ENCODE measurements around the gene MC1R. TPM values are rescaled to one million over a fixed set of nuclear protein-coding genes. Genes with fewer than 3 reads are reported as not detected.

MC1R gene
- total RNA-seq, 2 experiments from 2014 or later: 0.85 to 1.3 TPM

DNA sequence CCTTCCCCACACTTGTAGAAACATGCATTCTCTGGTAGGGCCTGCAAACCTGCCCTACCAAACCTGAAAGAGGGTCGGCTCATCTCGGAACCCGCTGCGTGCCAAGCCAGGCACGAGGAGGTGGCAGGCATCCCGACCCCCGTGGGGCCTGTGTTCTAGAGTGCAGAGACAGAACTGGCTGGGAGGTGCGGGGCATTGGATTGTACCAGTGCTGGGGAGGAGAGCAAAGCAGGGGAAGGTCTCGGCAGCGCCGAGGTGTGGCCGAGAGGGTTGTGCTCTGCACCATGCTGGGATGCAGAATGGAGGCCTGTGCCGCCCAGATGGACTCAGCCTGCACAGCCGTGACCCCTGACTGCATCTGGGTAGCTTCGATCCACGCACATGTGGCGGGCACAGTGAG, 17.8 kb upstream of the MC1R start:
- peaks cover 27% of the 10 kb centered on the region for H3K36me3 Mint-ChIP-seq

DNA sequence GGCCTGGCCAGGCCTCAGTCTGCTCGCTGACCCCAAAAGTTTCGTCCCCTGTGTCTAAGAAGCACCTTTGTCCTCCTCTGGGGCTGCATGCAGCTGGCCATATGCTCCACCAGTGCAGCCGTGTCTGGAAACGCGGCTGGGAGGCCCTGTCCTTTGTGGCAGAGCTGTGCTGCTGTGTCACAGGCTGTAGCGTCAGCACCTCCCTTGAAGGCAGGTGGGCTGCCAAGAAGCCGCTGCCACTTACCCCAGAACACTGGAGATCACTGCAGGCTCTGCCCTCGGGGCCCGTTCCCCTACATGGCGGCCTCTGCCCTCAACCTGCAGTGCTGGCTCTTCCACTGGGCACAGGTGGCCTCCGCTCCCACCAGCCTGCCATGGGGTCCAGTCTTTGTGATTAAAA, 15.7 kb upstream of the MC1R start:
- H3K27ac Mint-ChIP-seq: no peak overlapping the region
- CTCF ChIA-PET: no interaction called here
- no peak overlapping the region for H3K4me3 Mint-ChIP-seq
- no peak for DNase-seq
- peaks cover 37% of the 10 kb centered on the region for H3K36me3 Mint-ChIP-seq
- peaks cover 3% of the 10 kb centered on the region for H3K4me1 Mint-ChIP-seq (ENCODE audit: low read depth)
- POLR2A ChIA-PET: no interaction called here
- no peaks in the 10 kb centered on the region for H3K27me3 Mint-ChIP-seq
- intact Hi-C loops (cut with micrococcal nuclease): no loop called here
- no peaks in the 10 kb centered on the region for H3K9me3 Mint-ChIP-seq

More for the DNA sequence above, 17.8 kb upstream of the MC1R start:
- no peak overlapping the region for H3K27ac Mint-ChIP-seq
- POLR2A ChIA-PET: no interaction called here
- H3K27me3 Mint-ChIP-seq: no peaks in the 10 kb centered on the region
- CTCF ChIA-PET: no interaction called here
- H3K9me3 Mint-ChIP-seq: no peaks in the 10 kb centered on the region
- no peak overlapping the region for H3K4me3 Mint-ChIP-seq
- intact Hi-C loops (cut with micrococcal nuclease): no loop called here
- no peak for DNase-seq
- peaks cover 3% of the 10 kb centered on the region for H3K4me1 Mint-ChIP-seq (ENCODE audit: low read depth)

DNA sequence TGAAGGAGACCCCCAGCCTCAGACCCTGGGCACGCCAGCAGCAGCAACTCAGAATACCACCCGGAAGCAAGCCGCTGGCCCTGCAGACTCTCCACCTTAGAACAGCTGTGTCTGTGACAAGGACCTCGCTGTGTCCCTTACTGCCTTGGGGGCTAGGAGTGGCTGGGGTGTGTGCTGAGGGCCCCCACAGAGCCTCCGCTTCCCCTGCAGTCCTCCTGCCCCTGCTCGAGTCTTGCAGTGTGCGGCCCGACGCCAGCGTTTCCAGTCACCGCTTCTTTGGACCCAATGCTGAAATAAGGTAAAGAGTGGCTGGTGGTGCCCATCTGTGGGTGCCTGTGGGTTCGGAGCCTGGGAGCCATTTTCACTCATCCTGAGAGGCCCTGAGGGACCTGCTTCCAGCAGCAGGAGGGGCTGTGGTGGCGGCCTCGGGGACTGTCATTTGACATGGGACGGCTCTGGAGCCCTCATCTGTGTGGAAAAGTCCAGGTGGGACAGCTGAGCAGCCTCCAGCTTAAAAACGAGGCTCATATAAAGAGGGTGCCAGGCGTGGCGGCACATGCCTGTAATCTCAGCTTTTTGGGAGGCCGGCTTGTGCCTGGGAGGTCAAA, 14.7 kb upstream of the MC1R start:
- peaks cover 35% of the 10 kb centered on the region for H3K36me3 Mint-ChIP-seq
- CTCF ChIA-PET: interaction anchor here (1.1 kb wide), 1 partner anchor 204 kb away, joined by 3 read pairs; no protein-coding TSS in a partner anchor
- no peak overlapping the region for H3K27ac Mint-ChIP-seq
- H3K4me1 Mint-ChIP-seq (ENCODE audit: low read depth): peaks cover 3% of the 10 kb centered on the region
- no peaks in the 10 kb centered on the region for H3K27me3 Mint-ChIP-seq
- POLR2A ChIA-PET: no interaction called here
- no peaks in the 10 kb centered on the region for H3K9me3 Mint-ChIP-seq
- DNase-seq: no peak
- H3K4me3 Mint-ChIP-seq: no peak overlapping the region
- intact Hi-C loops (cut with micrococcal nuclease): no loop called here

- Mint-ChIP-seq H3K4me3 (no peak overlapping the region), H3K27me3 (no peaks in the 10 kb centered on the region), H3K27ac (no peak overlapping the region), H3K4me1 (ENCODE audit: low read depth) (peaks cover 2% of the 10 kb centered on the region), H3K36me3 (peaks cover 33% of the 10 kb centered on the region), H3K9me3 (no peaks in the 10 kb centered on the region)
- ChIA-PET POLR2A (no interaction called here), CTCF (interaction anchor here (1.1 kb wide), 1 partner anchor 205 kb away, joined by 3 read pairs; no protein-coding TSS in a partner anchor)
- intact Hi-C loops (cut with micrococcal nuclease): loop anchor here (5.0 kb wide), 1 partner anchor 203 kb away; the partner anchor contains the start of gene SPATA2L
- DNase-seq: no peak
These were observed 13.8 kb upstream of the MC1R start for GRCh38 chr16:89904606-89905510.

- Mint-ChIP-seq H3K27ac (no peak overlapping the region), H3K36me3 (peaks cover 36% of the 10 kb centered on the region), H3K4me3 (no peak overlapping the region), H3K4me1 (ENCODE audit: low read depth) (no peaks in the 10 kb centered on the region), H3K27me3 (no peaks in the 10 kb centered on the region), H3K9me3 (no peaks in the 10 kb centered on the region)
- ChIA-PET POLR2A (no interaction called here), CTCF (interaction anchor here (1.1 kb wide), 1 partner anchor 205 kb away, joined by 3 read pairs; no protein-coding TSS in a partner anchor)
- intact Hi-C loops (cut with micrococcal nuclease): loop anchor here (5.0 kb wide), 1 partner anchor 203 kb away; the partner anchor contains the start of gene SPATA2L
- no peak for DNase-seq
These were observed 13.0 kb upstream of the MC1R start for GRCh38 chr16:89905511-89906139.

DNA sequence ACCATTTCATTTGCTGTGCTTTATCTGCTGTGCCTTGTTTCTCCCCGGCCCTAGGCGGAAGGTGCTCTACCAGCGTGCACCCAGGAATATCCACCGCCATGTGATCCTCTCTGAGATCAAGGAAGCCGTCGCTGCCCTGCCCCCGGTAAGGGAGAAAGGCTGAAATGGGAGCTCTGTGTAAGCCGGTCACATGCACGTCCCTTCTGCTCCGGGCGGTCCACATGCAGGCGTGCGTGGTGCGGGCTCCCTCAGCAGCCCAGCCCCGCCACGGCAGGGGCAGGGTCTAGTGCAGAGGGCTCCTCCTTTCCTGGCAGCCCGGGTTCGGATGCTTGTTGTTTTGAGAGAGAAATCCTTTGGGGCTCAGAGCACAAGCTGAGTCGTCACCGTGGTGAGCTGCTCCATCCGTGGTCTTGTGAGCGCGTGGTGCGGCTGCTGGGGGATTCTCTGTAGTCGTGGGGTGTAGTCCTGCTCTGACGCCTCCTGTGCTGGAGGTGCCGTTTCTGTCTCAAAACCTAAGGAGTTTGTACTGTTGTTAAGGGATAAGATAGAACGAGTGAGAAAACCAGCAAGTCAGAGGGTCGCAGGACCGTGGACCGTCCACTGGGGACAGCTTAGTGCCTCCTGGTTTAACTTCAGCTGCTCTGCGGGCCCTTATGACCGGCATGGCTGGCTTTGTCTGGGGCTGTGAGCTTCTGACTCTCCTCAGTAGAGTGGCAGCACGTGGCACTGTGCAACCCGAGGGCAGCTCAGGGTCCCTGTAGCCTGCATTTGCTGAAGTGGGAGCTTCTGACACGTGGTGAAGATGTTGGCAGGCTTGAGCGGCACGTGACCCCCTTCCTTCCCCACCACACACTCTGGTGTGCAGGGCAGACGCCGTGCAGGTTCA, 12.3 kb upstream of the MC1R start:
- no peak overlapping the region for H3K4me3 Mint-ChIP-seq
- intact Hi-C loops (cut with micrococcal nuclease): loop anchor here (5.0 kb wide), 1 partner anchor 204 kb away; the partner anchor contains the start of gene SPATA2L
- H3K36me3 Mint-ChIP-seq: peaks cover 35% of the 10 kb centered on the region
- POLR2A ChIA-PET: no interaction called here
- no peaks in the 10 kb centered on the region for H3K27me3 Mint-ChIP-seq
- H3K9me3 Mint-ChIP-seq: no peaks in the 10 kb centered on the region
- CTCF ChIA-PET: interaction anchor here (1.3 kb wide), 1 partner anchor 18 kb away, joined by 3 read pairs; no protein-coding TSS in a partner anchor
- no peak for DNase-seq
- no peak overlapping the region for H3K27ac Mint-ChIP-seq
- no peaks in the 10 kb centered on the region for H3K4me1 Mint-ChIP-seq (ENCODE audit: low read depth)

- CTCF ChIA-PET: interaction anchor here (1.0 to 1.3 kb wide), 2 partner anchors 19 to 46 kb away, joined by 3 read pairs; no protein-coding TSS in a partner anchor
- POLR2A ChIA-PET: interaction anchor here (0.5 to 0.7 kb wide), 2 partner anchors 43 to 61 kb away, joined by 3 read pairs; no protein-coding TSS in a partner anchor
- H3K4me3 Mint-ChIP-seq: no peak overlapping the region
- no peak for DNase-seq
- H3K9me3 Mint-ChIP-seq: no peaks in the 10 kb centered on the region
- H3K4me1 Mint-ChIP-seq (ENCODE audit: low read depth): no peaks in the 10 kb centered on the region
- H3K27me3 Mint-ChIP-seq: no peaks in the 10 kb centered on the region
- intact Hi-C loops (cut with micrococcal nuclease): loop anchor here (5.0 kb wide), 1 partner anchor 205 kb away; the partner anchor contains the start of gene SPATA2L
- peaks cover 37% of the 10 kb centered on the region for H3K36me3 Mint-ChIP-seq
- H3K27ac Mint-ChIP-seq: no peak overlapping the region
These were observed 11.4 kb upstream of the MC1R start for GRCh38 chr16:89907055-89907814.

GRCh38 chr16:89908236-89908635, 10.4 kb upstream of the MC1R start:
- intact Hi-C loops (cut with micrococcal nuclease): loop anchor here (5.0 kb wide), 1 partner anchor 206 kb away; the partner anchor contains the start of gene SPATA2L
- ChIA-PET CTCF (interaction anchor here (0.6 to 2.6 kb wide), 5 partner anchors 9 to 203 kb away, joined by 3 to 8 read pairs (median 3); no protein-coding TSS in a partner anchor), POLR2A (interaction anchor here (0.7 kb wide), 1 partner anchor 42 kb away, joined by 3 read pairs; no protein-coding TSS in a partner anchor)
- no peak overlapping the region for H3K27ac Mint-ChIP-seq
- DNase-seq: no peak
- H3K4me1 Mint-ChIP-seq (ENCODE audit: low read depth): no peaks in the 10 kb centered on the region
- no peaks in the 10 kb centered on the region for H3K9me3 Mint-ChIP-seq
- H3K4me3 Mint-ChIP-seq: no peak overlapping the region
- peaks cover 39% of the 10 kb centered on the region for H3K36me3 Mint-ChIP-seq
- no peaks in the 10 kb centered on the region for H3K27me3 Mint-ChIP-seq

GRCh38 chr16:89909777-89910716, 8.6 kb upstream of the MC1R start:
- Mint-ChIP-seq H3K27ac (no peak overlapping the region), H3K4me1 (ENCODE audit: low read depth) (no peaks in the 10 kb centered on the region), H3K36me3 (peaks cover 41% of the 10 kb centered on the region), H3K9me3 (no peaks in the 10 kb centered on the region), H3K4me3 (no peak overlapping the region), H3K27me3 (no peaks in the 10 kb centered on the region)
- intact Hi-C loops (cut with micrococcal nuclease): loop anchor here (5.0 kb wide), 1 partner anchor 208 kb away; the partner anchor contains the start of gene SPATA2L
- ChIA-PET POLR2A (interaction anchor here (1.2 kb wide), 1 partner anchor 37 kb away, joined by 7 read pairs; the partner anchor contains the start of gene TCF25), CTCF (interaction anchor here (0.6 to 2.6 kb wide), 30 partner anchors 9 to 1101 kb away, joined by 3 to 22 read pairs (median 4); partner anchors contain the start of genes MC1R, TCF25 and TUBB3)
- peak; percentile 76 for DNase-seq

Data from activated CD4-positive, alpha-beta memory T cell treated with anti-CD3 and anti-CD28 coated beads for 36 hours (primary cell).